ENCODE results near the gene IREB2. TPM values are rescaled to one million over a fixed set of nuclear protein-coding genes. Genes with fewer than 3 reads are reported as not detected.
"Not testable (repeated sequence)": the region's sequence is repeated elsewhere in the genome, so short reads cannot be mapped to it uniquely, and the experiment has no call there.

Gene IREB2
- total RNA-seq, 4 donors from 2014 or later: 41.9 to 193 (median 56.7) TPM

GRCh38 chr15:78426300-78426699 is 11.7 kb upstream of the IREB2 start:
- H3K27ac ChIP-seq: no peak overlapping the region
- H3K36me3 ChIP-seq: no peaks in the 10 kb centered on the region
- H3K4me1 ChIP-seq: peaks cover 0 to 7% (median 0%) of the 10 kb centered on the region in 4 donors
- no peak overlapping the region for H3K4me3 ChIP-seq
- no peak for DNase-seq
- H3K9me3 ChIP-seq: no peaks in the 10 kb centered on the region
- no peak for TF ChIP-seq POLR2A (IDR thresholded peaks at IDR 0.05)
- TF ChIP-seq, protein P1, sequence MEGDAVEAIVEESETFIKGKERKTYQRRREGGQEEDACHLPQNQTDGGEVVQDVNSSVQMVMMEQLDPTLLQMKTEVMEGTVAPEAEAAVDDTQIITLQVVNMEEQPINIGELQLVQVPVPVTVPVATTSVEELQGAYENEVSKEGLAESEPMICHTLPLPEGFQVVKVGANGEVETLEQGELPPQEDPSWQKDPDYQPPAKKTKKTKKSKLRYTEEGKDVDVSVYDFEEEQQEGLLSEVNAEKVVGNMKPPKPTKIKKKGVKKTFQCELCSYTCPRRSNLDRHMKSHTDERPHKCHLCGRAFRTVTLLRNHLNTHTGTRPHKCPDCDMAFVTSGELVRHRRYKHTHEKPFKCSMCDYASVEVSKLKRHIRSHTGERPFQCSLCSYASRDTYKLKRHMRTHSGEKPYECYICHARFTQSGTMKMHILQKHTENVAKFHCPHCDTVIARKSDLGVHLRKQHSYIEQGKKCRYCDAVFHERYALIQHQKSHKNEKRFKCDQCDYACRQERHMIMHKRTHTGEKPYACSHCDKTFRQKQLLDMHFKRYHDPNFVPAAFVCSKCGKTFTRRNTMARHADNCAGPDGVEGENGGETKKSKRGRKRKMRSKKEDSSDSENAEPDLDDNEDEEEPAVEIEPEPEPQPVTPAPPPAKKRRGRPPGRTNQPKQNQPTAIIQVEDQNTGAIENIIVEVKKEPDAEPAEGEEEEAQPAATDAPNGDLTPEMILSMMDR (IDR thresholded peaks at IDR 0.05): no peak
- H3K27me3 ChIP-seq: no peaks in the 10 kb centered on the region

DNA sequence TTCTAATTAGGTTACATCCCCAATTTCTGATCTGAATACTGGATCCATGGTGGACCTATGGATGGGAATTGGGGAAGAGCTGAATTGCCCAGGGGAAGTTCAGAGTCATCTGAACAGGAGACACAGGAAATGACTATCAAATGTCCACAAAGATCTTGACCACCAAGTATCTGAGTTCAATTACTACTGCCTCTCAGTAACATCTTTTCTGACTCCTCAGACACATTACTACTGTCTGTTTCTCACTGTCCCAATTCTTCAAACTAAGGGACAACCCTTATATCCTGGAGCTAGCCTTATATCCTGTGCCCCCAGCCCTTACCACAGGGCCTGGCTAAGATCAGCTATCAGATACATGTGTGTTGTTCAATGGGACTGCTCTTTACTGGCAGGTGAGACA is 10.1 kb upstream of the IREB2 start:
- no peak overlapping the region for H3K27ac ChIP-seq
- no peaks in the 10 kb centered on the region for H3K36me3 ChIP-seq
- H3K4me1 ChIP-seq: no peaks in the 10 kb centered on the region
- DNase-seq: no peak
- H3K27me3 ChIP-seq: no peaks in the 10 kb centered on the region
- TF ChIP-seq, protein P1 (IDR thresholded peaks at IDR 0.05): no peak
- TF ChIP-seq POLR2A (IDR thresholded peaks at IDR 0.05): no peak
- no peaks in the 10 kb centered on the region for H3K9me3 ChIP-seq
- no peak overlapping the region for H3K4me3 ChIP-seq

- Histone ChIP-seq H3K4me3 (no peak overlapping the region), H3K9me3 (no peaks in the 10 kb centered on the region), H3K36me3 (no peaks in the 10 kb centered on the region), H3K4me1 (no peaks in the 10 kb centered on the region), H3K27ac (no peak overlapping the region), H3K27me3 (no peaks in the 10 kb centered on the region)
- no peak for TF ChIP-seq POLR2A (IDR thresholded peaks at IDR 0.05)
- TF ChIP-seq, protein P1 (IDR thresholded peaks at IDR 0.05): no peak
- no peak for DNase-seq
These were observed 8.5 kb upstream of the IREB2 start for GRCh38 chr15:78429477-78429876.

- Histone ChIP-seq H3K36me3 (no peaks in the 10 kb centered on the region), H3K27me3 (no peaks in the 10 kb centered on the region), H3K9me3 (no peaks in the 10 kb centered on the region), H3K4me1 (peaks cover 0 to 1% (median 0%) of the 10 kb centered on the region in 4 donors), H3K27ac (no peak overlapping the region), H3K4me3 (no peak overlapping the region)
- TF ChIP-seq, protein P1 (IDR thresholded peaks at IDR 0.05): no peak
- TF ChIP-seq POLR2A (IDR thresholded peaks at IDR 0.05): no peak
- DNase-seq: no peak
These were observed 6.1 kb upstream of the IREB2 start for GRCh38 chr15:78431955-78432354.

- H3K4me1 ChIP-seq: peaks cover 0 to 6% (median 0%) of the 10 kb centered on the region in 4 donors
- H3K9me3 ChIP-seq: no peaks in the 10 kb centered on the region
- no peaks in the 10 kb centered on the region for H3K27me3 ChIP-seq
- no peak for DNase-seq
- H3K4me3 ChIP-seq: no peak overlapping the region
- TF ChIP-seq POLR2A (IDR thresholded peaks at IDR 0.05): no peak
- TF ChIP-seq, protein P1 (IDR thresholded peaks at IDR 0.05): no peak
- H3K27ac ChIP-seq: no peak overlapping the region
- H3K36me3 ChIP-seq: no peaks in the 10 kb centered on the region
These were observed 5.4 kb upstream of the IREB2 start for GRCh38 chr15:78432664-78433063.

GRCh38 chr15:78434134-78434533 is 3.9 kb upstream of the IREB2 start:
- no peak overlapping the region for H3K27ac ChIP-seq
- H3K36me3 ChIP-seq: no peaks in the 10 kb centered on the region
- no peaks in the 10 kb centered on the region for H3K9me3 ChIP-seq
- no peak for DNase-seq
- H3K4me1 ChIP-seq: peaks cover 0 to 10% (median 3%) of the 10 kb centered on the region in 4 donors
- H3K27me3 ChIP-seq: no peaks in the 10 kb centered on the region
- TF ChIP-seq, protein P1 (IDR thresholded peaks at IDR 0.05): no peak
- no peak for TF ChIP-seq POLR2A (IDR thresholded peaks at IDR 0.05)
- H3K4me3 ChIP-seq: no peak overlapping the region

DNA sequence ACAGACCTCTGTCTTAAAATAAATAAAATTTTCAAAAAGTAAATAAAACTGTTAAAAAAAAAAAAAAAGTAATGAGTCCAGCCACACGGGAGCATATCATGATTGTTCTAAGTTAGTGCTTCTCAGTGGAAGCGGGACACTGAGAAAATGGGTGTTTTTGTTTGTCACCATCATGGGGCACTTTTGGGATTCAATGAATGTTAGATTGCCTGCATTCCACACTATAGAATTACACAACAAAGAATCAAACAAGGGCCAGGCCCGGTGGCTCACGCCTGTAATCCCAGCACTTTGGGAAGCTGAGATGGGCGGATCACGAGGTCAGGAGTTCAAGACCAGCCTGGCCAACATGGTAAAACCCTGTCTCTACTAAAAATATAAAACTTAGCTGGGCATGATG is 3.3 kb upstream of the IREB2 start:
- not testable (repeated sequence) for H3K4me3 ChIP-seq, H3K27ac ChIP-seq, DNase-seq, H3K36me3 ChIP-seq, H3K9me3 ChIP-seq, H3K27me3 ChIP-seq
- H3K4me1 ChIP-seq: peaks cover 0 to 16% (median 5%) of the 10 kb centered on the region in 4 donors
